H1 (cell line): ENCODE data around the gene ENOSF1. TPM values are rescaled to one million over a fixed set of nuclear protein-coding genes. Genes with fewer than 3 reads are reported as not detected.

Experiments
- CTCF ChIA-PET: fragments of 300-600 bp; sonication (Branson Sonifier 250); formaldehyde crosslinking; loops from one replicate; lab custom pipeline; 2021; ENCODE audit not compliant: partially characterized antibody; lab: Charles Lee
- POLR2A ChIA-PET: fragments of 300-600 bp; sonication (Branson Sonifier 250); formaldehyde crosslinking; loops from one replicate; lab custom pipeline; 2021; ENCODE audit warnings: inconsistent platforms; ENCODE audit not compliant: partially characterized antibody; lab: Charles Lee
- DNase-seq, 2 experiments: peaks; one replicate each; pipeline versions ENCODE4 v3.0.0 to v3.0.0-alpha.2; 2010 to 2022; ENCODE audit warnings: low spot score in 2 of 2, low read depth in 1 of 2, mixed read lengths in 1 of 2
- FAIRE-seq: peaks from 2 replicates; lab custom pipeline; 2011; peaks lifted over from hg19 to GRCh38; lab: Jason Lieb, UNC
- H2AFZ ChIP-seq: 2 replicates; pipeline ENCODE4 v1.8.1; 2012; ENCODE audit warnings: low read length, inconsistent platforms
- H2AK5ac ChIP-seq: 2 replicates; pipeline ENCODE4 v1.6.1; 2013; ENCODE audit warnings: low read depth, low read length
- H2BK120ac ChIP-seq: replicated peaks from 2 replicates; pipeline ENCODE3; 2013; ENCODE audit warnings: low read depth, low read length, inconsistent platforms
- H2BK12ac ChIP-seq: 2 replicates; pipeline ENCODE4 v1.6.1; 2013; ENCODE audit warnings: low read depth, low read length
- H2BK15ac ChIP-seq: 2 replicates; pipeline ENCODE4 v1.6.1; 2013; ENCODE audit warnings: low read length
- H2BK20ac ChIP-seq: 2 replicates; pipeline ENCODE4 v1.6.1; 2013; ENCODE audit warnings: low read length
- H2BK5ac ChIP-seq: 2 replicates; pipeline ENCODE4 v1.6.1; 2013; ENCODE audit warnings: low read depth, low read length
- H3K14ac ChIP-seq: 2 replicates; pipeline ENCODE4 v1.6.1; 2013; ENCODE audit warnings: inconsistent platforms; ENCODE audit not compliant: insufficient read length
- H3K18ac ChIP-seq: 2 replicates; pipeline ENCODE4 v1.6.1; 2013; ENCODE audit warnings: low read length; ENCODE audit errors: extremely low read depth
- H3K23ac ChIP-seq: 2 replicates; pipeline ENCODE4 v1.6.1; 2013; ENCODE audit warnings: inconsistent platforms; ENCODE audit not compliant: insufficient read length
- H3K23me2 ChIP-seq: 2 replicates; pipeline ENCODE4 v1.6.1; 2013; ENCODE audit warnings: low read depth, low read length
- H3K27ac ChIP-seq: 2 replicates; pipeline ENCODE4 v1.6.1; 2011; ENCODE audit warnings: low read depth, low read length, inconsistent platforms
- H3K27me3 ChIP-seq, 4 experiments: replicated peaks in 1 of 4; 1 replicate in 1 of 4; 2 replicates in 3 of 4; pipeline versions ENCODE4 v1.6.1 to v1.8.1; 2011 to 2013; ENCODE audit warnings: low read length in 3 of 4, mild to moderate bottlenecking in 3 of 4, inconsistent platforms in 2 of 4, mixed read lengths in 2 of 4, moderate library complexity in 1 of 4; ENCODE audit not compliant: control insufficient read depth in 3 of 4, insufficient read depth in 3 of 4; ENCODE audit errors: extremely low read depth in 1 of 4
- H3K36me3 ChIP-seq, 4 experiments: 2 replicates each; pipeline versions ENCODE4 v1.6.1 to v1.8.1; 2011 to 2013; ENCODE audit warnings: mild to moderate bottlenecking in 4 of 4, low read length in 3 of 4, moderate library complexity in 2 of 4, control low read depth in 1 of 4, inconsistent platforms in 1 of 4; ENCODE audit not compliant: insufficient read depth in 4 of 4, control insufficient read depth in 2 of 4
- H3K4ac ChIP-seq: replicated peaks from 2 replicates; pipeline ENCODE3; 2013; ENCODE audit warnings: low read length, low read depth, mixed read lengths, inconsistent platforms; ENCODE audit not compliant: insufficient read length
- H3K4me1 ChIP-seq, 4 experiments: replicated peaks in 1 of 4; 1 replicate in 1 of 4; 2 replicates in 3 of 4; pipeline versions ENCODE4 v1.6.1 to v1.8.1; 2011 to 2013; ENCODE audit warnings: low read length in 3 of 4, inconsistent platforms in 2 of 4, mixed read lengths in 1 of 4; ENCODE audit not compliant: insufficient read depth in 4 of 4, control insufficient read depth in 3 of 4
- H3K4me2 ChIP-seq, 2 experiments: 2 replicates each; pipeline versions ENCODE4 v1.6.1 to v1.8.1; 2011 to 2013; ENCODE audit warnings: low read depth in 2 of 2, low read length in 2 of 2, control low read depth in 1 of 2, inconsistent platforms in 1 of 2, mild to moderate bottlenecking in 1 of 2; ENCODE audit not compliant: insufficient read depth in 1 of 2
- H3K4me3 ChIP-seq, 4 experiments: fragments of 200-600, 300-600 bp in 1 of 4; sonication (generic), shearing (Covaris generic), sonication (Bioruptor Twin) in 1 of 4; 2 replicates each; pipeline versions ENCODE4 v1.5.1 to v1.8.1; 2011 to 2016; ENCODE audit warnings: low read length in 4 of 4, low read depth in 3 of 4, control low read depth in 2 of 4, inconsistent platforms in 2 of 4, mild to moderate bottlenecking in 2 of 4, mixed read lengths in 1 of 4, moderate library complexity in 1 of 4; ENCODE audit not compliant: insufficient read depth in 2 of 4; ENCODE audit errors: extremely low read depth in 1 of 4
- H3K56ac ChIP-seq: replicated peaks from 2 replicates; pipeline ENCODE3; 2013; ENCODE audit warnings: low read depth, mild to moderate bottlenecking, mixed read lengths, low read length, inconsistent platforms; ENCODE audit not compliant: insufficient read length
- H3K79me1 ChIP-seq: 2 replicates; pipeline ENCODE4 v1.6.1; 2013; ENCODE audit warnings: low read depth, low read length, control low read depth
- H3K79me2 ChIP-seq, 2 experiments: 2 replicates each; pipeline versions ENCODE4 v1.6.1 to v1.8.1; 2012 to 2013; ENCODE audit warnings: low read length in 2 of 2, mild to moderate bottlenecking in 2 of 2, inconsistent platforms in 1 of 2; ENCODE audit not compliant: insufficient read depth in 2 of 2, control insufficient read depth in 1 of 2
- H3K9ac ChIP-seq, 4 experiments: replicated peaks in 1 of 4; 1 replicate in 1 of 4; 2 replicates in 3 of 4; pipeline versions ENCODE4 v1.6.1 to v1.8.1; 2011 to 2013; ENCODE audit warnings: low read depth in 3 of 4, low read length in 3 of 4, control low read depth in 2 of 4, mild to moderate bottlenecking in 2 of 4, moderate library complexity in 2 of 4, inconsistent platforms in 1 of 4; ENCODE audit errors: extremely low read depth in 1 of 4
- H3K9me3 ChIP-seq, 2 experiments: 2 replicates each; pipeline versions ENCODE4 v1.6.1 to v1.8.1; 2012 to 2013; ENCODE audit warnings: mild to moderate bottlenecking in 2 of 2, moderate library complexity in 2 of 2, control low read depth in 1 of 2, inconsistent platforms in 1 of 2, low read depth in 1 of 2, low read length in 1 of 2, mixed read lengths in 1 of 2; ENCODE audit not compliant: insufficient read depth in 2 of 2
- H4K20me1 ChIP-seq, 2 experiments: replicated peaks in 1 of 2; 2 replicates each; pipeline versions ENCODE3 to v1.8.1; 2011 to 2013; ENCODE audit warnings: inconsistent platforms in 2 of 2, low read length in 2 of 2, mild to moderate bottlenecking in 1 of 2; ENCODE audit not compliant: insufficient read depth in 2 of 2, control insufficient read depth in 1 of 2
- H4K5ac ChIP-seq: 2 replicates; pipeline ENCODE4 v1.6.1; 2013; ENCODE audit warnings: low read length, low read depth, mixed read lengths, inconsistent platforms; ENCODE audit not compliant: insufficient read length
- H4K8ac ChIP-seq: 2 replicates; pipeline ENCODE4 v1.8.0; 2013; ENCODE audit warnings: mild to moderate bottlenecking, moderate library complexity, low read length, inconsistent platforms; ENCODE audit not compliant: insufficient read depth; ENCODE audit errors: extremely low read depth
- H4K91ac ChIP-seq: replicated peaks from 2 replicates; pipeline ENCODE3; 2013; ENCODE audit warnings: low read length, mixed read lengths, inconsistent platforms; ENCODE audit not compliant: insufficient read length
- CEBPB ChIP-seq: IDR thresholded peaks from 2 replicates; pipeline ENCODE4 v1.6.1; 2012; ENCODE audit warnings: low read depth, low read length
- E2F6 ChIP-seq: IDR thresholded peaks from 2 replicates; pipeline ENCODE4 v1.6.1; 2012; ENCODE audit warnings: inconsistent platforms
- EP300 ChIP-seq, 2 experiments: IDR thresholded peaks; 1 replicate in 1 of 2; 2 replicates in 1 of 2; pipeline ENCODE4 v1.6.1; 2011 to 2012; ENCODE audit warnings: low read depth in 2 of 2, low read length in 2 of 2, mild to moderate bottlenecking in 2 of 2, borderline replicate concordance in 1 of 2, inconsistent platforms in 1 of 2, moderate library complexity in 1 of 2
- GTF2F1 ChIP-seq: IDR thresholded peaks from 2 replicates; pipeline ENCODE4 v1.6.1; 2012; ENCODE audit warnings: low read depth, low read length, improper control_type of control experiment, borderline replicate concordance
- HDAC6 ChIP-seq: IDR thresholded peaks from one replicate; pipeline ENCODE4 v1.7.1; 2012; ENCODE audit warnings: low read depth, mild to moderate bottlenecking, inconsistent platforms, low read length, moderate library complexity
- JUND ChIP-seq: IDR thresholded peaks from 2 replicates; pipeline ENCODE4 v1.6.1; 2011; ENCODE audit warnings: mild to moderate bottlenecking, improper control_type of control experiment, low read length
- KDM1A ChIP-seq: fragments of 200-600, 300-600 bp; sonication (generic); IDR thresholded peaks from 2 replicates; pipeline ENCODE4 v1.7.1; 2016; ENCODE audit warnings: mild to moderate bottlenecking, low read length, borderline replicate concordance
- KDM5A ChIP-seq: fragments of 200-600 bp; IDR thresholded peaks from 2 replicates; pipeline ENCODE4 v1.7.1; 2012; ENCODE audit warnings: mild to moderate bottlenecking, low read length, inconsistent platforms, mixed read lengths
- NANOG ChIP-seq: IDR thresholded peaks from 2 replicates; pipeline ENCODE4 v1.6.1; 2011; ENCODE audit warnings: low read length, low read depth, mild to moderate bottlenecking, inconsistent platforms; ENCODE audit not compliant: insufficient read depth, poor library complexity, severe bottlenecking
- PHF8 ChIP-seq: fragments of 200-600 bp; sonication (generic); conservative IDR thresholded peaks from 2 replicates; pipeline ENCODE4 v1.7.1; 2012; ENCODE audit warnings: low read depth, mild to moderate bottlenecking, inconsistent platforms, low read length, moderate library complexity
- RBBP5 ChIP-seq: IDR thresholded peaks from 2 replicates; pipeline ENCODE4 v1.7.1; 2012; ENCODE audit warnings: low read depth, mild to moderate bottlenecking, inconsistent platforms, low read length, moderate library complexity, borderline replicate concordance
- RXRA ChIP-seq: IDR thresholded peaks from 2 replicates; pipeline ENCODE4 v1.6.1; 2011; ENCODE audit warnings: low read depth, mild to moderate bottlenecking, low read length, moderate library complexity; ENCODE audit not compliant: insufficient read depth
- TAF1 ChIP-seq: IDR thresholded peaks from 2 replicates; pipeline ENCODE4 v1.6.1; 2011; ENCODE audit warnings: mild to moderate bottlenecking, low read depth, low read length
- TEAD4 ChIP-seq: IDR thresholded peaks from 2 replicates; pipeline ENCODE4 v1.6.1; 2012; ENCODE audit warnings: low read depth, low read length, inconsistent platforms, mixed read lengths
- WGBS, 2 experiments: shearing (Covaris generic) in 1 of 2; methylation state at CpG; one replicate each; pipeline versions ENCODE4 v1.1.6 to v1.1.7; 2013 to 2015; ENCODE audit warnings: low lambda C conversion rate in 2 of 2, mixed read lengths in 2 of 2, inconsistent platforms in 1 of 2, low coverage in 1 of 2, missing lambda C conversion rate in 1 of 2; ENCODE audit not compliant: insufficient replicate concordance in 2 of 2, insufficient coverage in 1 of 2, insufficient read length in 1 of 2; ENCODE audit errors: extremely low coverage in 1 of 2, missing lambda C conversion rate in 1 of 2; 5-methylcytosine and 5-hydroxymethylcytosine counted together
- polyA plus RNA-seq, 7 experiments: library from polyadenylated mRNA; depleted of rRNA in 3 of 7; stranded (reverse) in 5 of 7; unstranded in 2 of 7; fragments of >200 nt in 5 of 7; fragments of 200-250 nt in 2 of 7; gene quantifications; 1 replicate in 5 of 7; 2 replicates in 1 of 7; 4 replicates in 1 of 7; pipeline versions ENCODE4 v1.2.1 to v1.2.3, GENCODE V29; 2011 to 2013; ENCODE audit warnings: missing spikeins in 2 of 7, mixed read lengths in 2 of 7
- total RNA-seq: library from RNA; stranded (reverse); fragmentation: NEBNext Ultra II Directional; extraction: Animal tissue kit (Norgen Biotek cat#: 25700); gene quantifications from 2 replicates; pipeline ENCODE4 v1.2.1, GENCODE V29; 2021

ENOSF1 gene
- total and polyA plus RNA-seq, 2 of the 8 experiments (the other 6 are each of a cell fraction or from before 2014, with no cell fraction given) = 15.4 to 26.4 TPM

DNA sequence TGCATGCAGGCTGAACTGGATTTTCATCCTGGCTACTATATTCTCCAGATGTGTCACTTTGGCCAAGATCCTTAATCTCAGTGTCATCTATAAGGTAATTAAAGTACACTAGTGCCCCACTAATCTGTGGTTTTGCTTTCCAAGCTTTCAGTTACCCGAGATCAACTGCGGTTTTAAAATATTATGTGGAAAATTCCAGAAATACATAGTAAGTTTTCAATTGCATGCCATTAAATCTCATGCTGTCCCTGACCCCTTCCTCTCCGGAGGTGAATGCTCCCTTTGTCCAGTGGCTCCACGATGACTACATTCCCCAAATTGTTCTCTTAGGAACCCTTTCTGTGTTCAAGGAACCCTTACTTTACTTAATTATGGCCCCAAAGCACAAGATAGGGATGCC, 60.3 kb downstream of the ENOSF1 start:
- Histone ChIP-seq H3K27ac (no peak overlapping the region), H2AFZ (no peak overlapping the region), H3K79me2 (peaks cover 0 to 22% of the 10 kb centered on the region in 2 experiments; a peak in 1 of 4 replicates), H3K79me1 (peaks cover 3% of the 10 kb centered on the region; the same call in 1 of the 2 replicates), H4K8ac (no peak overlapping the region), H4K5ac (no peak overlapping the region), H2BK120ac (no peak overlapping the region), H4K20me1 (peaks cover 2 to 4% of the 10 kb centered on the region in 2 experiments), H3K23ac (no peak overlapping the region), H3K36me3 (no peaks in the 10 kb centered on the region; a peak in 1 of 8 replicates), H2BK5ac (no peak overlapping the region), H2BK15ac (no peak overlapping the region), H3K9ac (no peak overlapping the region), H3K14ac (no peak overlapping the region), H3K4me2 (no peak overlapping the region), H3K18ac (no peak overlapping the region), H3K23me2 (no peaks in the 10 kb centered on the region), H3K56ac (no peak overlapping the region), H3K4ac (no peak overlapping the region), H4K91ac (no peak overlapping the region), H3K27me3 (no peaks in the 10 kb centered on the region), H3K9me3 (no peaks in the 10 kb centered on the region), H2BK20ac (no peak overlapping the region), H2AK5ac (no peak overlapping the region), H3K4me3 (no peak overlapping the region), H2BK12ac (no peak overlapping the region), H3K4me1 (peaks cover 0 to 2% (median 0%) of the 10 kb centered on the region in 4 experiments; a peak in 1 of 7 replicates)
- CTCF ChIA-PET = interaction anchor here (0.9 kb wide), 1 partner anchor 20 kb away, joined by 3 read pairs; no protein-coding TSS in a partner anchor
- no peak for DNase-seq
- POLR2A ChIA-PET = no interaction called here
- 88% methylated on average over 4 of the region's 4 CpGs; no CpG with 5 or more reads in 1 of the 2 experiments for WGBS, 2 experiments
- no peak for FAIRE-seq
- TF ChIP-seq TAF1 (no peak), E2F6 (no peak), NANOG (no peak), HDAC6 (no peak), RXRA (no peak), TEAD4 (no peak), PHF8 (no peak), CEBPB (no peak), KDM5A (no peak), JUND (no peak), GTF2F1 (no peak), KDM1A (no peak), RBBP5 (no peak), EP300 (IDR thresholded peaks at IDR 0.05; ENCODE audit: borderline replicate concordance in 1 of 2, low read depth in 2 of 2, low read length in 2 of 2) (no peak)
